CD4-positive, alpha-beta memory T cell (primary cell): ENCODE data around the gene PCBP3. TPM values are rescaled to one million over a fixed set of nuclear protein-coding genes. Genes with fewer than 3 reads are reported as not detected.
"Not testable (repeated sequence)": the region's sequence is repeated elsewhere in the genome, so short reads cannot be mapped to it uniquely, and the experiment has no call there.

Source experiments
- CTCF ChIA-PET: fragments of 350-600 bp; sonication (Branson Sonifier 250); formaldehyde crosslinking; loops from one replicate; lab custom pipeline; 2021; ENCODE audit warnings: inconsistent platforms; ENCODE audit not compliant: partially characterized antibody; lab: Charles Lee
- POLR2A ChIA-PET: fragments of 350-600 bp; sonication (Branson Sonifier 250); formaldehyde crosslinking; loops from one replicate; lab custom pipeline; 2021; ENCODE audit not compliant: partially characterized antibody; lab: Charles Lee
- DNase-seq, 5 donors: peaks; one replicate each; pipeline versions ENCODE4 v3.0.0 to v3.0.0-alpha.2; 2020 to 2022; ENCODE audit warnings: mixed read lengths in 1 of 5
- H3K27ac ChIP-seq: one replicate; pipeline ENCODE4 v1.7.0; 2013; ENCODE audit warnings: low read depth, low read length
- H3K27me3 ChIP-seq: 2 replicates; pipeline ENCODE4 v1.7.0; 2013; ENCODE audit warnings: mild to moderate bottlenecking, low read length, moderate library complexity; ENCODE audit not compliant: insufficient read depth
- H3K36me3 ChIP-seq: 2 replicates; pipeline ENCODE4 v1.7.0; 2013; ENCODE audit warnings: mild to moderate bottlenecking, low read length, moderate library complexity; ENCODE audit not compliant: insufficient read depth
- H3K4me1 ChIP-seq: 2 replicates; pipeline ENCODE4 v1.7.0; 2013; ENCODE audit warnings: mild to moderate bottlenecking, low read length, moderate library complexity; ENCODE audit not compliant: insufficient read depth
- H3K4me3 ChIP-seq, 2 donors: one replicate each; pipeline ENCODE4 v1.7.0; 2013; ENCODE audit warnings: low read length in 2 of 2, mild to moderate bottlenecking in 1 of 2
- H3K9me3 ChIP-seq, 2 donors: one replicate each; pipeline ENCODE4 v1.7.0; 2013; ENCODE audit warnings: low read length in 2 of 2, control low read depth in 1 of 2; ENCODE audit not compliant: control insufficient read depth in 1 of 2
- H3K27ac Mint-ChIP-seq, 7 donors: one replicate each; pipeline ENCODE4 v1.8.0; 2020 to 2021; ENCODE audit warnings: mixed read lengths in 7 of 7, mild to moderate bottlenecking in 6 of 7, inconsistent platforms in 3 of 7, moderate library complexity in 3 of 7
- H3K27me3 Mint-ChIP-seq, 2 donors: one replicate each; pipeline ENCODE4 v1.8.0; 2020 to 2021; ENCODE audit warnings: mixed read lengths in 2 of 2
- H3K36me3 Mint-ChIP-seq, 2 donors: one replicate each; pipeline ENCODE4 v1.8.0; 2020 to 2021; ENCODE audit warnings: mixed read lengths in 2 of 2, inconsistent platforms in 1 of 2, mild to moderate bottlenecking in 1 of 2
- H3K4me1 Mint-ChIP-seq, 4 donors: one replicate each; pipeline ENCODE4 v1.8.0; 2020 to 2021; ENCODE audit warnings: mixed read lengths in 4 of 4, mild to moderate bottlenecking in 1 of 4
- H3K4me3 Mint-ChIP-seq, 8 donors: one replicate each; pipeline ENCODE4 v1.8.0; 2020 to 2021; ENCODE audit warnings: mixed read lengths in 8 of 8, mild to moderate bottlenecking in 7 of 8, moderate library complexity in 6 of 8, inconsistent platforms in 3 of 8
- H3K9me3 Mint-ChIP-seq, 8 donors: one replicate each; pipeline ENCODE4 v1.8.0; 2020 to 2021; ENCODE audit warnings: mixed read lengths in 8 of 8, mild to moderate bottlenecking in 5 of 8, inconsistent platforms in 3 of 8, moderate library complexity in 1 of 8
- intact Hi-C: fragments of 100-400 bp; cut with micrococcal nuclease; formaldehyde crosslinking; loops from one replicate; pipeline ENCODE4 v1.15.1; 2023
- polyA plus RNA-seq, 2 donors: library from polyadenylated mRNA; unstranded; fragments of 300-500 nt; fragmentation: Illumina TruSeq; gene quantifications; one replicate each; pipeline ENCODE4 v1.2.3, GENCODE V29; 2021
- total RNA-seq, 2 experiments: library from RNA; stranded (reverse); gene quantifications; one replicate each; pipeline ENCODE4 v1.2.3, GENCODE V29; 2021

The PCBP3 gene
- total and polyA plus RNA-seq, 4 experiments from 2014 or later = 0.36 to 1.6 (median 1.0) TPM

GRCh38 chr21:45607021-45607908 lies 36.3 kb upstream of the PCBP3 start:
- peak overlapping the region; percentile 86 to 99 (median 96) for H3K27ac Mint-ChIP-seq
- peaks cover 4 to 24% (median 19%) of the 10 kb centered on the region in 8 donors for H3K9me3 Mint-ChIP-seq
- ChIA-PET CTCF (interaction anchor here (1.2 kb wide), 1 partner anchor 11 kb away, joined by 3 read pairs; no protein-coding TSS in a partner anchor), POLR2A (no interaction called here)
- peak overlapping the region; percentile 24 to 75 (median 50) for H3K4me3 Mint-ChIP-seq
- H3K4me1 Mint-ChIP-seq = peaks cover 7 to 18% (median 14%) of the 10 kb centered on the region in 4 donors
- H3K36me3 ChIP-seq = no peaks in the 10 kb centered on the region
- DNase-seq = peak; percentile 53 to 81 (median 70)
- no peaks in the 10 kb centered on the region for H3K9me3 ChIP-seq
- H3K36me3 Mint-ChIP-seq = peaks cover 5 to 20% of the 10 kb centered on the region in 2 donors
- peak overlapping the region; percentile 28 for H3K27ac ChIP-seq
- peaks cover 24% of the 10 kb centered on the region for H3K4me1 ChIP-seq
- intact Hi-C loops = no loop called here
- H3K27me3 Mint-ChIP-seq = peaks cover 0 to 8% of the 10 kb centered on the region in 2 donors
- H3K27me3 ChIP-seq = no peaks in the 10 kb centered on the region
- H3K4me3 ChIP-seq = no peak overlapping the region

GRCh38 chr21:45607909-45608295 lies 35.6 kb upstream of the PCBP3 start:
- H3K36me3 ChIP-seq = no peaks in the 10 kb centered on the region
- no peak overlapping the region for H3K4me3 ChIP-seq
- DNase-seq = no peak
- H3K4me1 ChIP-seq = peaks cover 24% of the 10 kb centered on the region
- H3K27me3 ChIP-seq = no peaks in the 10 kb centered on the region
- Mint-ChIP-seq H3K4me3 (peak overlapping the region in 1 of 8 donors; percentile 55), H3K36me3 (peaks cover 5 to 19% of the 10 kb centered on the region in 2 donors), H3K27ac (peak overlapping the region in 5 of 7 donors; percentile 22 to 97 (median 93)), H3K27me3 (peaks cover 0 to 8% of the 10 kb centered on the region in 2 donors), H3K9me3 (peaks cover 4 to 18% (median 15%) of the 10 kb centered on the region in 8 donors), H3K4me1 (peaks cover 7 to 21% (median 14%) of the 10 kb centered on the region in 4 donors)
- ChIA-PET CTCF (interaction anchor here (1.2 kb wide), 1 partner anchor 11 kb away, joined by 3 read pairs; no protein-coding TSS in a partner anchor), POLR2A (no interaction called here)
- no peaks in the 10 kb centered on the region for H3K9me3 ChIP-seq
- intact Hi-C loops = no loop called here
- no peak overlapping the region for H3K27ac ChIP-seq

DNA sequence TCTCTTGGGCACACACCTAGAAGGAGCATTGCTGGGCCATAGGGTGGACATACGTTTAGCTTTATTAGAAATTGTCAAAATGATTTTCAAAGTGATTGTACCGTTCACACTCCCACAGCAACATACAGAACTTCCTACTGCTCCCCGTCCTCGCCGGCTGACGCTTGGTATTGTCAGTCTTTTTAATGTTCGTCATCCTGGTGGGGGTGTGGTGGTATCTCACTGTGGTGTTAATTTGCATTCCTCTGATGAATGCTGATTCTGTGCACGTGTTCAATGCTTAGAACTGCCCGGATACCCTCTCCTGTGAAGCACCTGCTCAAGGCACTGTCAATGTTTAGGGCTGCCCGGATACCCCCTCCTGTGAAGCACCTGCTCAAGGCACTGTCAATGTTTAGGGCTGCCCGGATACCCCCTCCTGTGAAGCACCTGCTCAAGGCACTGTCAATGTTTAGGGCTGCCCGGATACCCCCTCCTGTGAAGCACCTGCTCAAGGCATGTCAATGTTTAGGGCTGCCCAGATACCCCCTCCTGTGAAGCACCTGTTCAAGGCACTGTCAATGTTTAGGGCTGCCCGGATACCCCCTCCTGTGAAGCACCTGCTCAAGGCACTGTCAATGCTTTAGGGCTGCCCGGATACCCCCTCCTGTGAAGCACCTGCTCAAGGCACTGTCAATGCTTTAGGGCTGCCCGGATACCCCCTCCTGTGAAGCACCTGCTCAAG lies 34.6 kb upstream of the PCBP3 start:
- H3K27me3 ChIP-seq, H3K27ac ChIP-seq, POLR2A ChIA-PET, H3K9me3 ChIP-seq, intact Hi-C loops, CTCF ChIA-PET, H3K9me3 Mint-ChIP-seq, H3K4me3 ChIP-seq, H3K36me3 ChIP-seq: not testable (repeated sequence)
- peaks cover 4 to 11% of the 10 kb centered on the region in 2 donors for H3K36me3 Mint-ChIP-seq
- peaks cover 11 to 26% (median 19%) of the 10 kb centered on the region in 4 donors for H3K4me1 Mint-ChIP-seq
- peak overlapping the region in 2 of 8 donors; percentile 33 to 59 for H3K4me3 Mint-ChIP-seq
- H3K4me1 ChIP-seq = peaks cover 29% of the 10 kb centered on the region
- peak; percentile 43 to 68 (median 60) for DNase-seq
- peak overlapping the region; percentile 65 to 97 (median 85) for H3K27ac Mint-ChIP-seq
- peaks cover 0 to 11% of the 10 kb centered on the region in 2 donors for H3K27me3 Mint-ChIP-seq

DNA sequence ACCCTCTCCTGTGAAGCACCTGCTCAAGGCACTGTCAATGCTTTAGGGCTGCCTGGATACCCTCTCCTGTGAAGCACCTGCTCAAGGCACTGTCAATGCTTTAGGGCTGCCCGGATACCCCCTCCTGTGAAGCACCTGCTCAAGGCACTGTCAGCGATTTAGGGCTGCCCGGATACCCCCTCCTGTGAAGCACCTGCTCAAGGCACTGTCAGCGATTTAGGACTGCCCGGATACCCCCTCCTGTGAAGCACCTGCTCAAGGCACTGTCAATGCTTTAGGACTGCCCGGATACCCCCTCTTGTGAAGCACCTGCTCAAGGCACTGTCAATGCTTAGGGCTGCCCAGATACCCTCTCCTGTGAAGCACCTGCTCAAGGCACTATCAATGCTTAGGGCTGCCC lies 33.9 kb upstream of the PCBP3 start:
- intact Hi-C loops, DNase-seq: not testable (repeated sequence)
- H3K27ac ChIP-seq = peak overlapping the region; percentile 19

GRCh38 chr21:45611296-45611695 lies 32.2 kb upstream of the PCBP3 start:
- POLR2A ChIA-PET = no interaction called here
- no peak overlapping the region for H3K4me3 ChIP-seq
- Mint-ChIP-seq H3K4me1 (peaks cover 24 to 41% (median 35%) of the 10 kb centered on the region in 4 donors), H3K36me3 (peaks cover 2 to 6% of the 10 kb centered on the region in 2 donors), H3K27me3 (peaks cover 0 to 15% of the 10 kb centered on the region in 2 donors), H3K27ac (peak overlapping the region in 3 of 7 donors; percentile 31 to 85 (median 85)), H3K9me3 (no peaks in the 10 kb centered on the region), H3K4me3 (peak overlapping the region in 1 of 8 donors; percentile 20)
- H3K27me3 ChIP-seq = no peaks in the 10 kb centered on the region
- intact Hi-C loops = no loop called here
- CTCF ChIA-PET = interaction anchor here (1.0 kb wide), 1 partner anchor 13 kb away, joined by 3 read pairs; no protein-coding TSS in a partner anchor
- DNase-seq = no peak
- no peaks in the 10 kb centered on the region for H3K9me3 ChIP-seq
- H3K27ac ChIP-seq = no peak overlapping the region
- no peaks in the 10 kb centered on the region for H3K36me3 ChIP-seq
- peaks cover 48% of the 10 kb centered on the region for H3K4me1 ChIP-seq

More for the DNA sequence above, 33.9 kb upstream of the PCBP3 start:
- CTCF ChIA-PET, H3K9me3 Mint-ChIP-seq, H3K36me3 Mint-ChIP-seq, H3K27me3 ChIP-seq, H3K9me3 ChIP-seq, H3K4me3 Mint-ChIP-seq, H3K4me3 ChIP-seq, POLR2A ChIA-PET, H3K36me3 ChIP-seq: not testable (repeated sequence)
- H3K4me1 ChIP-seq = peaks cover 37% of the 10 kb centered on the region
- Mint-ChIP-seq H3K27me3 (peaks cover 0 to 11% of the 10 kb centered on the region in 2 donors), H3K4me1 (peaks cover 11 to 27% (median 20%) of the 10 kb centered on the region in 4 donors), H3K27ac (peak overlapping the region in 6 of 7 donors; percentile 21 to 75 (median 58))

- H3K27ac Mint-ChIP-seq = peak overlapping the region in 5 of 7 donors; percentile 78 to 94 (median 85)
- no peaks in the 10 kb centered on the region for H3K36me3 ChIP-seq
- intact Hi-C loops = no loop called here
- H3K4me3 ChIP-seq = no peak overlapping the region
- H3K9me3 ChIP-seq = no peaks in the 10 kb centered on the region
- peaks cover 2 to 6% of the 10 kb centered on the region in 2 donors for H3K36me3 Mint-ChIP-seq
- H3K27ac ChIP-seq = no peak overlapping the region
- H3K27me3 ChIP-seq = no peaks in the 10 kb centered on the region
- CTCF ChIA-PET = interaction anchor here (1.0 kb wide), 1 partner anchor 14 kb away, joined by 3 read pairs; no protein-coding TSS in a partner anchor
- H3K4me1 ChIP-seq = peaks cover 51% of the 10 kb centered on the region
- no peak for DNase-seq
- POLR2A ChIA-PET = no interaction called here
- peaks cover 0 to 15% of the 10 kb centered on the region in 2 donors for H3K27me3 Mint-ChIP-seq
- H3K9me3 Mint-ChIP-seq = no peaks in the 10 kb centered on the region
- H3K4me3 Mint-ChIP-seq = peak overlapping the region in 1 of 8 donors; percentile 26
- peaks cover 28 to 47% (median 40%) of the 10 kb centered on the region in 4 donors for H3K4me1 Mint-ChIP-seq
These were observed 31.4 kb upstream of the PCBP3 start for GRCh38 chr21:45611939-45612664.
